Stimulated activated CD4-positive, alpha-beta T cell treated with anti-CD3 and anti-CD28 coated beads, Interleukin-4, amount 100 ng/mL, for 24 hours (primary cell): ENCODE results near the gene NPY.

ENCODE experiments used
- DNase-seq: peaks from one replicate; pipeline ENCODE4 v3.0.0-alpha.2; 2020

The NPY gene

DNA sequence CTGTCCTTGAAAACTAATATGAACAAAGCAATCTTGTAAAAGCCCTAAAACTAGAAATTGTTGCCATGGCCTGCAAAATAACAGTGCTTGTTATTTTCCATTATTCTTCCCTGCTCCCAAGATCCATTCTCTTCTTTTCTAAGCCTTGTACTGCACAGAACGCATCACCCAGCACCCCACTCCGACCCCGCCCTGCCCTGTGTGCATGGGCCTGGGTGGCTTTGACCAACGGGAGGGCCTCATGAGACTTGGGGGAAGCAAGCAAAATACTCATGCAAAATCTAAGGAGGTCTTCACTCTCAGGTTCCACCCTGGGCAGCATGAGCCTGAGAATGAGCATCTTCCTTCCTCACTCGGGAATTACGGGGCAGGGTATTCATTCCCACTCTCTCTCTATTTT is 32.4 kb downstream of the NPY start:
- DNase-seq: no peak

DNA sequence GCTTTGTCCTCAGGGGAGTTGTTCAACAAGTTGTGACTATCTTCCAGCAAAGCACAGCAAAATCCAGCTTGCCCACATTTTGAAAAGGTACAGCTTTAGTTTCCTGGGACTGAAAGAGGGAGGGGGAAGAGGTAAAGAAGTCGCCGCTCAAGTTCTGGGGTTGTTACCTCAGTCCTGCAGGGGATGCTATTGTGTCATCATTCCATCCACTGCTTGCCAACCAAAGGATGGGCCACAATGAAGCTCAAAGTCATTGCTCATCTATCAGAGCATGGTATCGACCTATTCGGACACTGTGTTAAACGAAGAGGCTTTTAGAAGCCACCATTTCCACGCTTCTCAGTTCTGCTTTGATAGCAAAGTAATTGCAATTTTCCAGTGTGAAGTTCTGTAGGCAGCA is 34.3 kb downstream of the NPY start:
- no peak for DNase-seq

DNA sequence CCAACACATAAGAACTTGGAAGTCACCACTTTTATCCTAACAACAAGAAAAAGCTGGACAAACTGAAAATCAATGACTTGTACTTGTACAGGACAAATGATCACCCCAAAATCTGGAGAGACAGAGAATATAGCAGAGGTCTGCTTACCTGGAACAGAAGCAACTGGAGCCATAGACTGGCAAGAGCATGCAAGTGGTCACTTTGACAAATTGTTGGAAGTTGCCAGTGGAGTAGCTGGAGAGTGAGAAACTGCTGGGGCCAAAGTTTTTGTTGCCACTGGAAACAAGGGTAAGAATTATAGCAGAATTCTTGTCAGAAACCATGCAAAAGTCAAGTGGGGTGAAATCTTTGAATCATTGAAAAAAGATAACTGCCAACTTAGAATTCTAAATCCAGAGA is 35.2 kb downstream of the NPY start:
- no peak for DNase-seq

DNA sequence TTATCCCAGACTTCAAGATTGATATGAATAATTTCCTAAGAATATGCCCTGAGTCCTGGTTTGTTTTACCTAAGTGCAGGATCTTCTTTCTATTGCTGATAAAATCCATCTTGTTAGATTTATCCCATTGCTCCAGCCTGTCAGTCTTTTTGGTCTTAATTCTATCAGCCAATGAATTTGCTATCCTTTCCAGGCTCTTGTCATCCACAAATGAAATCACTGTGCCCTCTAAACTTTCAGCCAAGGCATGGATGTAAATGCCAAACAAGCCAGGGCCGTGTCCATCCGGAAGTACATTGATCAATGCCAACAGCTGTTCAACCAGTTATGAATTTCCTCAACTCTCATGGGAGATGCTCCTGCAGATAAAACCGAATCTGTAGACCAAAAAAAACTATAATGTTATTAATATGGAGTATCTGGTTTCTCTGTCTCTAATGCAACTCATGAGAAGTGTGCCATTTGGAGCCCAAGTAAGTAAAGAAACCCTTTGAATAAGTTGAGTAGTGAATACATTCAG is 40.0 kb downstream of the NPY start:
- DNase-seq: no peak

DNA sequence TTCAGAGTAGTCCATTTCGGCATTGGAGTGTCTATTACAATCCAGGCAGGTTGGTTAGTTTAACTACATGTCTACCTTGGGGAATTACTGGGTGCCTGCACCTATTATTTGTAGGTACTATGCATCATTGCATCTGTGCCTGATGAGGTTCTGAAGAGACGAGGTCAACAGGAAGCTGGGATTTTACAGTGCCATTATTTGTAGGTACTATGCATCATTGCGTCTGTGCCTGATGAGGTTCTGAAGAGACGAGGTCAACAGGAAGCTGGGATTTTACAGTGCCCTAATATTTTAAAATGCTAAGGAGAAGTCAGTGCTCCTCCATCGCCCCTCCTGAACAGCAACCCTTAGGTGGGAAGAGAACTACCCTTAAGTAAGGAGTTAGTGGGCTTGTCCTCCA is 41.7 kb downstream of the NPY start:
- no peak for DNase-seq

DNA sequence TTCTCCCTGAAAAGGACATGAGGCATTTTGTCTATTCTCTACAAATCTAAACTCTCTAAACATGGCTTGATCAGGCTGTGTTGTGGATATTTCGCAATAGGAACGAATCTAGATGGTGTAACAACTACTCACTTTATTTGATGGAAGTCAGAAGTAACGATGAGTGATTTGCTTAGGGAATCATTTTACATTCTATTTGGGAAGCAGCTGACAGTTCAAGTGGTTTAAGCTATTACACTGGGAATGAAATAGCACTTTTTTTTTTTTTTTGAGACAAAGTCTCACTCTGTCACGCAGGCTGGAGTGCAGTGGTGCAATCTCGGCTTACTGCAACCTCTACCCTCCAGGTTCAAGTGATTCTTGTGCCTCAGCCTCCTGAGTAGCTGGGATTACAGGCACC is 44.1 kb downstream of the NPY start:
- no peak for DNase-seq

DNA sequence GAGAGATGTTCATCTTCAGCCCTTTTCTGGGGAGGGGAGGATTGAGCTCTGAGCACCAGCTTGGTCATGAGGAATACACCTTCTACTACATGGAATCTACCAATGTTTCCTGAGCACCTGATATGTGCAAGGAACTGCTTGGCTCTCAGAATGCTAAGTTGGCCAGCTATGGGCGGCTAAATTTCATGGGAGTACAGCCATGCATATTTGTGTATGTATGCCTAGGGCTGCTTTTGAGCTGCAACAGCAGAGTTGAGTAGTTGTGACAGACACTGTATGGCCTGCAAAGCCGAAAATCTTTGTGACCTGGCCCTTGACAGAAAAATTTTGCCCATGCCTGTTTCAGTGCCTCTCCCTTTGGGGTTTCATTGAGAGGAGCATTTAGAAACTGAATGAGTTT is 44.9 kb downstream of the NPY start:
- DNase-seq: no peak

DNA sequence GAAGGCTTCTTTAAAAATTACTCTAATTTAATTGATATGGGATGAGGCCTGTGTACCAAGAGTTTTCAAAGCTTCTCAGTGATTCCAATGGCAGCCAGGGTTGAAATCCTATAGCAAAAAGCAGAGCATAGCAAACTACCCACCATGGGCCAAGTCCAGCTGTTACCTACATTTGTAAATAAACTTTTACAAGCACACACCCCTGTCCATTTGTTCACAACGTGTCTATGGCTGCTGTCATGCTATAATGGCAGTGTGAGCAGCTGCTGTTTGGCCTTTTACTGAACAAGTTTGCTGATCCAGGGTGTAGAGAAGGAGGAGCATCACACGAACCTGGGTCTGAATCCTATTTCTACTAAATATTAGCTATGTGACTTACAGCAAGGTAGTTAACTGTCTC is 50.0 kb downstream of the NPY start:
- DNase-seq: no peak

DNA sequence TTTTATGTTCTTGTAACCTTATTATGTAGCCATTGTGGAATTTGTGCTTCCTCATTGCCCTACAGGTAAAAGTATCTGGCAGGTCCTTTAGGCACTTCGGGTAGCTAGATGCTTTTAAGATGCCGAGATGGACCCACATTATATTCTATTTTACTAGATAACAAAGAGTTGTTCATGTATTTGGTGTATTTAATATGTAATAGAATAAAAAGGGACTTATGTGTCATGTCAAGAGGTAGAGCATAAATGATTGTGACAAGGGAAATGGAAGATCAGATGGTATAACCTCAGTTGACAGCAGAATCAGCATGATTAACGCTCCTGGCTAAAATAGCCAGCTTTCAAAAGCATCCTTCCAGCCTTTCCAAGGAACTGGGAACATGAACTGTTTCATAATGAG is 50.6 kb downstream of the NPY start:
- no peak for DNase-seq

DNA sequence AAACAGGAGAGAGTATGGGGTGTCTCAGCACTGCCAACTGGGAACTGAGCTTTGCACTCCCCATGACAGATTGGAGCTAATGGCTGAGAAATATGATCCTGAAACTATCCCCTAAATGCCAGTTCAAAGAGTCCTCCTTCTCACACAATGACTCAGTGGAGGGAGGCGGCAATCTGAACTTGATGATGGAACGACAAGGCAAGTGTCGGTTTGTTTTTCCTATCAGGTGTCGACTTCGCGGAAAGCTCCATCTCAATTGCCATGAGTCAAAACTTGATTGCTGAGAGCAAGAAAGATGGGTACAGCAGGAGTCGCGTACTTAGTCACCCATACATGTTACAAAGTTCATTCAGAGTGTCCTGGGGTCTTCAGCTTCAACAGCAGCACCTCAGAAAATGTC is 52.5 kb downstream of the NPY start:
- no peak for DNase-seq

DNA sequence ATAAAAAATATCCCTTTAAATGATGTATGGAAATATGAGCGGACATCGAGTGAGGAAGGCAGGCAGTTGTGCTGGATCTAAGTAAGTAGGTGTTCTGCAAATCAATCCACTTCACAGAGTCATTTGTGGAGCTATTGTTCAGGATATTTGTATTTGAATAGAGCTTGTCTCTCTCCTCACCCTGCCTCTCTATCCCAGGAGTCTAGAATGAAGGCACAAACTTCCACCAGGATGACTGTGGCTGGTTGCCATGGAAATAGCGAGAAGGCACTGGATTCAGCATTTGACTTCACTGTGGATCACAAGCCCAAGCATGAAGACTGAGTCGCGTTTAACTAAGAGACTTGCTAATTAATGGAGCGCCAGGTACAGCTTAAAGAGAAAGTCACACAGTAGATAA is 53.2 kb downstream of the NPY start:
- no peak for DNase-seq

DNA sequence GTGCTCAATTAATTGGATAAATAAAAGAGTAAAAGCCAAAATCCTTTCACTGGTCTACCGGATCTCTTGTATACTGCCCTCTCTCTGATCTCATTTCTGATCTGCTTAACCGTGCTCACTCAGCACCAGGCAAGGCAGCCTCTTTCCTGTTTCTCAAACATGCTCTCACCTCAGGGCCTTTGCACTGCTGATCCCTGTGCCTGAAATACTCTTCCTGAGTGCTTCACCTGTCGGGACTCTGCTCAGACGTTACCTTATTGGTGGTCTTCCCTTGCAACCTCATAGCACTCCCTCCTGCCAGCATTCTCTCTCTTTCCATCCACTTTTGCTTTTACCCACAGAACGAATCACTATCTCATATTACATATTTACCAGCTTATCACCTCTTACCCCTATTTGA is 55.6 kb downstream of the NPY start:
- no peak for DNase-seq

DNA sequence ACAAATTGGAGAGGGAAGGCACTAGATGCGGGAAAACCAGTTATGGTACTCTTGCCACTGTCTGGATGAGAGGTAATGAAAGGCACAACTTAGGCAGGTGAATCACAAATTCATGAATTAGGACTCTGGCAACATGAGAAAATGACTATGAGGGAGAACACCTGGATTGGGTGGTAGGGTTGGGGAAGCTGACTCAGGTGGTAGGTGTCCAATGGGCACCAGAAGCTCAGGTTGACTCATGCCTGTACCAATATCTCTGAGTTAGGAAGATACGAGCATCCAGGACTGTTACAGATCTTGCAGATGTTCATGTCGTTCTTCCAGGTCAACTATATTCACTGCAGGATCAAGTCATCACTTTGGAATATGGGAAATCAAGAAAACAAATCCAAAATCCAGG is 56.7 kb downstream of the NPY start:
- no peak for DNase-seq
